SJCRH30 (cell line): Measurements from ENCODE around the gene LAT. TPM values are rescaled to one million over a fixed set of nuclear protein-coding genes. Genes with fewer than 3 reads are reported as not detected.
"Not testable (repeated sequence)": the region's sequence is repeated elsewhere in the genome, so short reads cannot be mapped to it uniquely, and the experiment has no call there.

ENCODE experiments used
- DNase-seq, 2 experiments: peaks; one replicate each; pipeline ENCODE4 v3.0.0-alpha.2; 2015 to 2020
- H3K27ac ChIP-seq: fragments of 250-450 bp; sonication (Bioruptor Pico); 2 replicates; pipeline ENCODE4 v1.5.1; 2020; ENCODE audit warnings: mild to moderate bottlenecking, moderate library complexity
- H3K27me3 ChIP-seq: fragments of 250-450 bp; sonication (Bioruptor Pico); 2 replicates; pipeline ENCODE4 v1.5.1; 2020; ENCODE audit warnings: mild to moderate bottlenecking, moderate library complexity
- H3K36me3 ChIP-seq: fragments of 250-450 bp; sonication (Bioruptor Pico); 2 replicates; pipeline ENCODE4 v1.5.1; 2020; ENCODE audit warnings: mild to moderate bottlenecking, moderate library complexity
- H3K4me1 ChIP-seq: fragments of 250-450 bp; sonication (Bioruptor Pico); 2 replicates; pipeline ENCODE4 v1.5.1; 2020; ENCODE audit warnings: mild to moderate bottlenecking, moderate library complexity
- H3K4me3 ChIP-seq: fragments of 250-450 bp; sonication (Bioruptor Pico); 2 replicates; pipeline ENCODE4 v1.5.1; 2020; ENCODE audit warnings: mild to moderate bottlenecking, moderate library complexity
- H3K9me3 ChIP-seq: fragments of 250-450 bp; sonication (Bioruptor Pico); replicated peaks from 2 replicates; pipeline ENCODE4 v1.5.1; 2020; ENCODE audit warnings: mild to moderate bottlenecking, moderate library complexity
- total RNA-seq: library from RNA; depleted of rRNA; stranded (reverse); fragments of >200 nt; shearing (Covaris generic); gene quantifications from 2 replicates; pipeline ENCODE4 v1.2.3, GENCODE V29; 2014

Gene LAT
- total RNA-seq, 1 experiment from 2014 or later: 1.6 TPM

GRCh38 chr16:28985211-28986041, 574 bp downstream of the LAT start:
- no peak for DNase-seq
- Histone ChIP-seq H3K27me3 (no peaks in the 10 kb centered on the region), H3K36me3 (no peaks in the 10 kb centered on the region), H3K9me3 (no peaks in the 10 kb centered on the region), H3K4me1 (no peaks in the 10 kb centered on the region), H3K27ac (no peak overlapping the region), H3K4me3 (no peak overlapping the region)

DNA sequence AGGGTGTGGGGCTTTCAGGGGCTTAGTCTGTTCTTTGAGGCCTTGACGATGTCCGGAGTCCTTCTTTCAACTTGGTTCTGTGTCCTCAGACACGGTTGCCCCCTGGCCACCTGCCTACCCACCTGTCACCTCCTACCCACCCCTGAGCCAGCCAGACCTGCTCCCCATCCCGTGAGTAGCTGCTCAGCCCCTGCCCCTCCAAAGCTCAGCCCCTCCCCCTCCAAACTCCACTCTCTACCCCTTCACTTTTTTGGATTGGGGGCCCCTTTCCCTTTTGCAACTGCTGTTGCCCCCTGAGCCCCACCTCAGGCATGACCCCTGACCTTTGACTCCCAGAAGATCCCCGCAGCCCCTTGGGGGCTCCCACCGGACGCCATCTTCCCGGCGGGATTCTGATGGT, 1.2 kb downstream of the LAT start:
- no peak overlapping the region for H3K27ac ChIP-seq
- DNase-seq: no peak
- no peak overlapping the region for H3K4me3 ChIP-seq
- H3K4me1 ChIP-seq: no peaks in the 10 kb centered on the region
- H3K36me3 ChIP-seq: no peaks in the 10 kb centered on the region
- H3K27me3 ChIP-seq: no peaks in the 10 kb centered on the region
- H3K9me3 ChIP-seq: no peaks in the 10 kb centered on the region

GRCh38 chr16:28986492-28986891, 1.6 kb downstream of the LAT start:
- H3K9me3 ChIP-seq: no peaks in the 10 kb centered on the region
- H3K4me3 ChIP-seq: no peak overlapping the region
- no peaks in the 10 kb centered on the region for H3K4me1 ChIP-seq
- no peaks in the 10 kb centered on the region for H3K36me3 ChIP-seq
- H3K27me3 ChIP-seq: no peaks in the 10 kb centered on the region
- H3K27ac ChIP-seq: no peak overlapping the region
- no peak for DNase-seq

DNA sequence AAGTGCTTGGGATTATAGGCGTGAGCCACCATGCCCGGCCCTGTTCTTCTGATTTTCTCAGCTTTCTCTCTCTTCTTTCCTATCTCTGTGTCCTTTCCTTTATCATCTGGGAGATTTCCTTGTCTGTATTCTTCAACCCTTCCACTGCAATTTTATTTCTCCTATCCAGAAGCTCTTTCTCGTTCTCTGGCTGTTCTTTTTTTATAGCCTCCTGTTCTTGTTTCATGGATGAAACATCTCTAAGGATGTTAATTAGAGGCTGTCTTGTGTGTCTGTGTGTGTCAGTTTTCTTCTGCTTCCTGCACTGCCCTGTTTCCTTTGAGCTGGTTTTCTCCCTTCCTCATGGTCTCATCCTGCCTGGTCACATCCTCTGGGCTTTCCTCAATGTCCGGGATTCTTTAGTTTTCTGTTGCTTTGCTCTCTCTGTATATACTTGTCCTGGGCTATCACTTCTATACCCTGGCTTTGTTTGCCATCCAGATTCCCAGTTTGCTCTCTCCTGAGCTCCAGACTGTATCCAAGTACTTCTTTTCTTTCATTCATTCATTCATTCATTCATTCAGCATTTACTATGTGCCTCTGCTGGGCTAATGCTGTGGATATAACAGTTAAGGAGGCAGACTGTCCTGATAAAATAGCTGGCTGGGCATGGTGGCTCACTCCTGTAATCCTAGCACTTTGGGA, 2.5 kb downstream of the LAT start:
- Histone ChIP-seq H3K4me1 (no peaks in the 10 kb centered on the region), H3K4me3 (no peak overlapping the region), H3K27ac (no peak overlapping the region), H3K36me3 (no peaks in the 10 kb centered on the region), H3K27me3 (no peaks in the 10 kb centered on the region), H3K9me3 (no peaks in the 10 kb centered on the region)
- no peak for DNase-seq

GRCh38 chr16:28989363-28989762, 4.5 kb downstream of the LAT start:
- Histone ChIP-seq H3K27ac (no peak overlapping the region), H3K27me3 (no peaks in the 10 kb centered on the region), H3K4me1 (no peaks in the 10 kb centered on the region), H3K4me3 (no peak overlapping the region), H3K9me3 (no peaks in the 10 kb centered on the region), H3K36me3 (no peaks in the 10 kb centered on the region)
- no peak for DNase-seq

GRCh38 chr16:28990375-28991040, 5.7 kb downstream of the LAT start:
- Histone ChIP-seq H3K36me3 (no peaks in the 10 kb centered on the region), H3K9me3 (no peaks in the 10 kb centered on the region), H3K4me3 (no peak overlapping the region), H3K4me1 (no peaks in the 10 kb centered on the region), H3K27me3 (no peaks in the 10 kb centered on the region), H3K27ac (no peak overlapping the region)
- DNase-seq: no peak

DNA sequence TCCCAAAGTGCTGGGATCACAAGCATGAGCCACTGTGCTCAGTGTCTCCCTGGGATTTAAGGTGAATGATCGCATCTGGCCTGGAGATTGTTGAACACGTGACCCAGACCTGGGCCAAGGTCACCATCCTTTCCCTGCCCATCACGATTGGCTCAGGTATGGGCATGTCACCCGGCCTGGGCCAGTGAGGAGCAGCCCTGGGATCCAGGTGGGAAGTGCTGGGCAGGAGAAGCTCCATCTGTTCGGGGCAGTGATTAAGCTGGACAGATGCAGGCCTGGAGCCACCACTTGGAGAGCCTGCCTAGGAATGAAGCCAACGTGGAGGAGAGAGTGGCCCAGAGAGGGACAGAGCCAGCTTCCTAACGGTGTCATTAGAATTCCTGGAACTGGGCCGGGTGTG, 6.8 kb downstream of the LAT start:
- no peak overlapping the region for H3K4me3 ChIP-seq
- H3K4me1 ChIP-seq: no peaks in the 10 kb centered on the region
- DNase-seq: no peak
- H3K27me3 ChIP-seq: no peaks in the 10 kb centered on the region
- no peaks in the 10 kb centered on the region for H3K9me3 ChIP-seq
- H3K36me3 ChIP-seq: no peaks in the 10 kb centered on the region
- H3K27ac ChIP-seq: no peak overlapping the region

DNA sequence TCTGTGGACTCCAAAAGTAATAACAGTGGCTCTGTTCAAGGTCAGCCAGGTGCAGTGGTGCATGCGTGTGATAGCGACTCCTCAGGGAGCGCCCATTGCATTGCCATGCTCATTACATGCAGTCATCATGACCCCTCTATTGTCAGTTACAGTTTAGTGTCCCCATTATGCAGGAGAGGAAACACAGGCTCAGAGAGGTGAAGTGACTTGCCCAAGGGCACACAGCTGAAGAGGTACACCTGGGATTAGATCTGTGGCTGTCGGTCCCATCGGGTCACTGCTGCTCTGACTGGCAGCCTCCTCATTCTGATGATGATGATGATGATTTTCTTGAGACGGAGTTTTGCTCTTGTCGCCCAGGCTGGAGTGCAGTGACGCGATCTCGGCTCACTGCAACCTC, 7.6 kb downstream of the LAT start:
- DNase-seq: no peak
- Histone ChIP-seq H3K4me3 (no peak overlapping the region), H3K27ac (no peak overlapping the region), H3K4me1 (no peaks in the 10 kb centered on the region), H3K36me3 (no peaks in the 10 kb centered on the region), H3K27me3 (no peaks in the 10 kb centered on the region), H3K9me3 (no peaks in the 10 kb centered on the region)

GRCh38 chr16:28998837-28999236, 14.0 kb downstream of the LAT start:
- no peaks in the 10 kb centered on the region for H3K36me3 ChIP-seq
- no peaks in the 10 kb centered on the region for H3K4me1 ChIP-seq
- no peak overlapping the region for H3K4me3 ChIP-seq
- H3K27ac ChIP-seq: no peak overlapping the region
- no peaks in the 10 kb centered on the region for H3K9me3 ChIP-seq
- DNase-seq: no peak
- no peaks in the 10 kb centered on the region for H3K27me3 ChIP-seq

DNA sequence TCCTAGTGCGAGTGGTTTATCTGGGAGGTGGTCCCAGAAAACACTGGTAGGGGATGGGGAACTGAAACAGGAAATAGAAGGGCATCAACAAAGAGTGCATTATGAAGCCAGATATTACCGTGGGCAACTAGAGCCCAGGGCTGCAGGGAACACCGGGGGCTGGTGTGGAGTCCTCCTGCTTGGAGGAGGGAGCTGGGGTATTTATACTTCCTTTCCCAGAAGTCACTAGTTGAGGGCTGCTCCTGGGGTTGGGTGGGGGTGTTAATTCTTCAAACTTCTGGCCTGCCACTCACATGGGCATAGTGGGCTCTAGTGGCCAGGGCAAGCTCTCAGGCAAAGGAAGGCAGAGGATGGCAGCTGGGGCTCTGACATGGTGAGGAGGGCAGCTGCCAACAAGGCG, 14.7 kb downstream of the LAT start:
- H3K36me3 ChIP-seq: no peaks in the 10 kb centered on the region
- H3K4me3 ChIP-seq: no peak overlapping the region
- H3K27me3 ChIP-seq: no peaks in the 10 kb centered on the region
- no peaks in the 10 kb centered on the region for H3K9me3 ChIP-seq
- no peaks in the 10 kb centered on the region for H3K4me1 ChIP-seq
- DNase-seq: no peak
- H3K27ac ChIP-seq: no peak overlapping the region

DNA sequence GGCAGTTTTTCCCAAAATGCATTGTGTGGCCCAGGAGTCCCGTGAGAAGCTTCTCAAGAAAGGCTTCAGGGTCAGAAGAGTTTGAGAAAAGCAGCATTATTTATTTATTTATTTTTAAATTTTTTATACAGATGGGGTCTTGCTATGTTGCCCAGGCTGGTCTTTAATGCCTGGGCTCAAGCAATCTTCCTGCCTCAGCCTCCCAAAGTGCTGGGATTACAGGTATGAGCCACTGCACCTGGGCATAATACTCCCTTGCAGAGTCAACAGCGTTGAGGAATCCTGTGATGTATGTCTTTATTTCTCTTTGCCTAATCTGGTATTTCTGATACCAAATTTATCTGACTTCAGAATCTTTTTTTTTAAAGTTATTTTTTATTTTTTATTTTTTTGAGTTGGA, 15.2 kb downstream of the LAT start:
- Histone ChIP-seq H3K9me3 (no peaks in the 10 kb centered on the region), H3K4me3 (no peak overlapping the region), H3K27me3 (no peaks in the 10 kb centered on the region), H3K27ac (no peak overlapping the region), H3K36me3 (no peaks in the 10 kb centered on the region), H3K4me1 (no peaks in the 10 kb centered on the region)
- DNase-seq: no peak

- H3K4me3 ChIP-seq, H3K4me1 ChIP-seq, H3K9me3 ChIP-seq, DNase-seq, H3K36me3 ChIP-seq, H3K27me3 ChIP-seq, H3K27ac ChIP-seq: not testable (repeated sequence)
Observed at GRCh38 chr16:29004496-29005139, 19.8 kb downstream of the LAT start.

GRCh38 chr16:29007730-29008593, 23.1 kb downstream of the LAT start:
- no peak for DNase-seq
- Histone ChIP-seq H3K27ac (no peak overlapping the region), H3K9me3 (no peaks in the 10 kb centered on the region), H3K36me3 (no peaks in the 10 kb centered on the region), H3K27me3 (no peaks in the 10 kb centered on the region), H3K4me3 (no peak overlapping the region), H3K4me1 (no peaks in the 10 kb centered on the region)

- Histone ChIP-seq H3K9me3 (no peaks in the 10 kb centered on the region), H3K4me1 (no peaks in the 10 kb centered on the region), H3K27me3 (no peaks in the 10 kb centered on the region), H3K27ac (no peak overlapping the region), H3K36me3 (no peaks in the 10 kb centered on the region), H3K4me3 (no peak overlapping the region)
- no peak for DNase-seq
Observed at GRCh38 chr16:29009050-29009837, 24.4 kb downstream of the LAT start.
